ENCODE results near the gene SMAD9.

The SMAD9 gene

GRCh38 chr13:36839981-36840380, 80.1 kb downstream of the SMAD9 start:
- H3K4me3 ChIP-seq (ENCODE audit: low read depth, low read length), result peak overlapping the region; percentile 61
- DNase-seq, result peak; percentile 44
- no peaks in the 10 kb centered on the region for H3K27me3 ChIP-seq
- 0 out of 2 replicates have a peak, but pooled peaks cover 2% of the 10 kb centered on the region for H3K4me1 ChIP-seq
- no peak for TF ChIP-seq CTCF (IDR thresholded peaks at IDR 0.05; ENCODE audit: low read depth, low read length)
- H3K36me3 ChIP-seq, result peaks cover 5% of the 10 kb centered on the region; the same call in 1 of the 2 replicates
- no peaks in the 10 kb centered on the region for H3K9me3 ChIP-seq

DNA sequence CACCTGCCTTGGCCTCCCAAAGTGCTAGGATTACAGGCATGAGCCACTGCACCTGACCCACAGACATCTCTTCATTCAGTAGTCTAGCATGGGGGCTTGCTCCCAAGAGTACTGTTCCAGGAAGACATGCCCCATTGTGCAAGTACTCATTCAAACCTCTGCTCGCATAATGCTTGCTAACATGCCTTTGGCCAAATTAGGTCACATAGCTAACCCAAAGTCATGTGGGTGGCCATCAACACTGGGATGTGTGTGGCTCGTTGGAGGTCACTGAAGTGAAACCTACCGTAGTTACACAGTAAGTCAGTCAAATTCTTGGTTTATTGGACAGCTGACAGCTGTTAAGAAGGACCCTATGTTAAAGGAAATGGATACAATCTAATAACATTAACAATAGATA, 80.8 kb downstream of the SMAD9 start:
- Histone ChIP-seq H3K9me3 (no peaks in the 10 kb centered on the region), H3K4me1 (0 out of 2 replicates have a peak, but pooled peaks cover 2% of the 10 kb centered on the region), H3K4me3 (ENCODE audit: low read depth, low read length) (peak overlapping the region; percentile 61), H3K27me3 (no peaks in the 10 kb centered on the region), H3K36me3 (peaks cover 5% of the 10 kb centered on the region; the same call in 1 of the 2 replicates)
- DNase-seq, result no peak
- no peak for TF ChIP-seq CTCF (IDR thresholded peaks at IDR 0.05; ENCODE audit: low read depth, low read length)

GRCh38 chr13:36837354-36838092, 82.5 kb downstream of the SMAD9 start:
- no peaks in the 10 kb centered on the region for H3K36me3 ChIP-seq
- H3K27me3 ChIP-seq, result no peaks in the 10 kb centered on the region
- TF ChIP-seq CTCF (IDR thresholded peaks at IDR 0.05; ENCODE audit: low read depth, low read length), result no peak
- H3K4me1 ChIP-seq, result 0 out of 2 replicates have a peak, but pooled peaks cover 2% of the 10 kb centered on the region
- H3K4me3 ChIP-seq (ENCODE audit: low read depth, low read length), result no peak overlapping the region
- no peaks in the 10 kb centered on the region for H3K9me3 ChIP-seq
- no peak for DNase-seq

DNA sequence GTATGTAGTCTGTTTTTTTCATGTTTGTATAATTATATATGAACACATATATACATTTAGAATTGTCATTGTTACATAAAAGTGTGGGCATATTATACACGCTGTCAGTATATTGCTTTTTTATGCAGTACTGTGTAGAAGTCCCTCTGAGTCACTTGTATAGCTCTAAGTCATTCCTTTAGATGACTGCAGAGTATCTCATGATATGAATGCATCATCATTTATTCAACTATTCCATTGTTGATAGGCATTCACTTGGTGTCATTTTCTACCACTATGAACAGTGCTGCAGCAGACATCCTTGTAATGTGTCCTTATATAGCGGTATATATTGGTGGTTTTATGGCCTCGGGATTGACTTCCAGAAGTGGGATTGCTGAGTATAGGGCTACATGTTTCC, 85.7 kb downstream of the SMAD9 start:
- DNase-seq, result no peak
- Histone ChIP-seq H3K27me3 (no peaks in the 10 kb centered on the region), H3K4me3 (ENCODE audit: low read depth, low read length) (no peak overlapping the region), H3K9me3 (no peaks in the 10 kb centered on the region), H3K4me1 (peaks cover 6% of the 10 kb centered on the region; the same call in 1 of the 2 replicates), H3K36me3 (peaks cover 5% of the 10 kb centered on the region; the same call in 1 of the 2 replicates)
- TF ChIP-seq CTCF (IDR thresholded peaks at IDR 0.05; ENCODE audit: low read depth, low read length), result no peak

GRCh38 chr13:36831291-36831690, 88.7 kb downstream of the SMAD9 start:
- DNase-seq, result no peak
- Histone ChIP-seq H3K4me3 (ENCODE audit: low read depth, low read length) (no peak overlapping the region), H3K27me3 (no peaks in the 10 kb centered on the region), H3K36me3 (peaks cover 14% of the 10 kb centered on the region), H3K9me3 (no peaks in the 10 kb centered on the region), H3K4me1 (peaks cover 8% of the 10 kb centered on the region; the same call in 1 of the 2 replicates)
- no peak for TF ChIP-seq CTCF (IDR thresholded peaks at IDR 0.05; ENCODE audit: low read depth, low read length)

- Histone ChIP-seq H3K9me3 (no peaks in the 10 kb centered on the region), H3K4me1 (peaks cover 8% of the 10 kb centered on the region; the same call in 1 of the 2 replicates), H3K4me3 (ENCODE audit: low read depth, low read length) (no peak overlapping the region), H3K36me3 (peaks cover 18% of the 10 kb centered on the region), H3K27me3 (no peaks in the 10 kb centered on the region)
- DNase-seq, result peak; percentile 16
- TF ChIP-seq CTCF (IDR thresholded peaks at IDR 0.05; ENCODE audit: low read depth, low read length), result no peak
Measured at GRCh38 chr13:36829753-36830152, 90.3 kb downstream of the SMAD9 start.
